Measurements from ENCODE around the gene HSPA6. TPM values are rescaled to one million over a fixed set of nuclear protein-coding genes. Genes with fewer than 3 reads are reported as not detected.

Gene HSPA6
- total and polyA plus RNA-seq, 2 donors, result 1.1 to 12.3 TPM

Other genes starting within 250 kb of the HSPA6 start
- 3.6 TPM for gene MPZ, start 214.6 kb upstream of the HSPA6 start, total RNA-seq
- 4.5 TPM for gene MPZ, start 214.6 kb upstream of the HSPA6 start, polyA plus RNA-seq
- 19.8 TPM for gene SDHC, start 210.2 kb upstream of the HSPA6 start, total RNA-seq
- gene SDHC, start 210.2 kb upstream of the HSPA6 start, polyA plus RNA-seq, result 93.5 TPM
- 0.09 TPM for gene CFAP126, start 156.7 kb upstream of the HSPA6 start, total RNA-seq
- 1.0 TPM for gene CFAP126, start 156.7 kb upstream of the HSPA6 start, polyA plus RNA-seq
- gene FCGR2A, start 19.1 kb upstream of the HSPA6 start, total RNA-seq, result 14.7 TPM
- gene FCGR2A, start 19.1 kb upstream of the HSPA6 start, polyA plus RNA-seq, result 50.0 TPM
- gene FCGR3A, start 25.3 kb downstream of the HSPA6 start, total RNA-seq, result 9.0 TPM
- gene FCGR3A, start 25.3 kb downstream of the HSPA6 start, polyA plus RNA-seq, result 41.1 TPM
- gene FCGR3B, start 106.6 kb downstream of the HSPA6 start, total RNA-seq, result 2.0 TPM
- gene FCGR3B, start 106.6 kb downstream of the HSPA6 start, polyA plus RNA-seq, result 1.9 TPM
- gene FCGR2B, start 138.6 kb downstream of the HSPA6 start, total RNA-seq, result 1.3 TPM
- 10.9 TPM for gene FCGR2B, start 138.6 kb downstream of the HSPA6 start, polyA plus RNA-seq
- 2.4 TPM for gene FCRLA, start 182.7 kb downstream of the HSPA6 start, total RNA-seq
- 11.5 TPM for gene FCRLA, start 182.7 kb downstream of the HSPA6 start, polyA plus RNA-seq
- 0.28 TPM for gene FCRLB, start 197.0 kb downstream of the HSPA6 start, total RNA-seq
- gene FCRLB, start 197.0 kb downstream of the HSPA6 start, polyA plus RNA-seq, result 0.84 TPM
- gene DUSP12, start 225.2 kb downstream of the HSPA6 start, total RNA-seq, result 22.6 TPM
- 28.2 TPM for gene DUSP12, start 225.2 kb downstream of the HSPA6 start, polyA plus RNA-seq
- gene ATF6, start 241.8 kb downstream of the HSPA6 start, total RNA-seq, result 12.7 TPM
- 6.5 TPM for gene ATF6, start 241.8 kb downstream of the HSPA6 start, polyA plus RNA-seq

All from thymus (tissue), 2 donors.